Endodermal cell (in vitro differentiated cells): Measurements from ENCODE around the gene DLGAP1. TPM values are rescaled to one million over a fixed set of nuclear protein-coding genes. Genes with fewer than 3 reads are reported as not detected.
"Not testable (repeated sequence)": the region's sequence is repeated elsewhere in the genome, so short reads cannot be mapped to it uniquely, and the experiment has no call there.

Source experiments
- DNase-seq: peaks from one replicate; pipeline ENCODE4 v3.0.0-alpha.2; 2017
- H3K27ac ChIP-seq: 2 replicates; pipeline ENCODE4 v1.5.1; 2013; ENCODE audit warnings: mild to moderate bottlenecking, low read depth, low read length, moderate library complexity
- H3K27me3 ChIP-seq: 2 replicates; pipeline ENCODE4 v1.6.1; 2013; ENCODE audit warnings: mild to moderate bottlenecking, low read length, moderate library complexity; ENCODE audit not compliant: insufficient read depth, control insufficient read depth, poor library complexity, severe bottlenecking
- H3K36me3 ChIP-seq: 2 replicates; pipeline ENCODE4 v1.7.0; 2013; ENCODE audit warnings: mild to moderate bottlenecking, low read length, moderate library complexity; ENCODE audit not compliant: control insufficient read depth, insufficient read depth
- H3K4me1 ChIP-seq: one replicate; pipeline ENCODE4 v1.7.0; 2013; ENCODE audit warnings: low read length; ENCODE audit not compliant: control insufficient read depth, insufficient read depth
- H3K4me3 ChIP-seq: 2 replicates; pipeline ENCODE4 v1.5.1; 2013; ENCODE audit warnings: mild to moderate bottlenecking, low read length, moderate library complexity
- H3K9ac ChIP-seq: 2 replicates; pipeline ENCODE4 v1.6.1; 2013; ENCODE audit warnings: mild to moderate bottlenecking, low read length, moderate library complexity; ENCODE audit not compliant: poor library complexity, severe bottlenecking; ENCODE audit errors: extremely low read depth
- H3K9me3 ChIP-seq: 2 replicates; pipeline ENCODE4 v1.6.1; 2013; ENCODE audit warnings: mild to moderate bottlenecking, low read length, moderate library complexity; ENCODE audit not compliant: control insufficient read depth
- H3K27ac Mint-ChIP-seq: 2 replicates; pipeline ENCODE4 v1.8.0; 2020; ENCODE audit warnings: mixed read lengths
- H3K27me3 Mint-ChIP-seq: 2 replicates; pipeline ENCODE4 v1.8.0; 2021; ENCODE audit warnings: mild to moderate bottlenecking, mixed read lengths; ENCODE audit not compliant: insufficient read depth
- H3K36me3 Mint-ChIP-seq: 2 replicates; pipeline ENCODE4 v1.8.0; 2020; ENCODE audit warnings: low read depth, mixed read lengths
- H3K4me1 Mint-ChIP-seq: 2 replicates; pipeline ENCODE4 v1.8.0; 2020; ENCODE audit warnings: mixed read lengths
- H3K4me3 Mint-ChIP-seq: 2 replicates; pipeline ENCODE4 v1.8.0; 2020; ENCODE audit warnings: mild to moderate bottlenecking, moderate library complexity, mixed read lengths
- H3K9me3 Mint-ChIP-seq: 2 replicates; pipeline ENCODE4 v1.8.0; 2020; ENCODE audit warnings: mild to moderate bottlenecking, mixed read lengths
- WGBS, 2 experiments: methylation state at CpG; one replicate each; pipeline versions ENCODE4 v1.1.5 to v1.1.7; 2013; ENCODE audit warnings: missing lambda C conversion rate in 2 of 2, mixed read lengths in 1 of 2; ENCODE audit not compliant: insufficient coverage in 1 of 2, insufficient read length in 1 of 2; 5-methylcytosine and 5-hydroxymethylcytosine counted together
- total RNA-seq, 2 donors: library from RNA; stranded (reverse); fragmentation: NEBNext Ultra II Directional in 1 of 2; extraction: Animal tissue kit (Norgen Biotek cat#: 25700) in 1 of 2; gene quantifications; 2 replicates in 1 of 2; 3 replicates in 1 of 2; pipeline ENCODE4 v1.2.1, GENCODE V29; 2021
- TF ChIP-seq, protein P1 (sequence below): fragments of 200-600 bp; sonication (generic); conservative IDR thresholded peaks from 2 replicates; pipeline ENCODE4 v1.5.0; 2021; ENCODE audit warnings: antibody characterized with exemption, mild to moderate bottlenecking

Gene DLGAP1
- total RNA-seq, 2 donors from 2014 or later, result 11.5 to 21.5 TPM

DNA sequence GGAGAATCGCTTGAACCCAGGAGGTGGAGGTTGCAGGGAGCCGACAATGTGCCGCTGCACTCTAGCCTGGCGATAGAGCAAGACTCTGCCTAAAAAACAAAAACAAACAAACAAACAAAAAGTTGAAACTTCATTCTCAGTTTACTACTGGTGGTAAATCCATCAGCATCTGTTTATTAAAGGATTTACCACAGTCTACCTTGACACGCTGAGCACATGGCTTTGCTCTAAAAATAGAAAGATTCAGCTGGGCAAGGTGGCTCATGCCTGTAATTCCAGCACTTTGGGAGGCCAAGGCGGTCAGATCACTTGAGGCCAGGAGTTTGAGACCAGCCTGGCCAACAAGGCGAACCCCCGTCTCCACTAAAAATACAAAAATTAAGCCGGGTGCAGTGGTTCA is 803.8 kb downstream of the DLGAP1 start:
- WGBS, 2 experiments, result 68 to 86% methylated on average over 4 to 9 of the region's 9 CpGs

DNA sequence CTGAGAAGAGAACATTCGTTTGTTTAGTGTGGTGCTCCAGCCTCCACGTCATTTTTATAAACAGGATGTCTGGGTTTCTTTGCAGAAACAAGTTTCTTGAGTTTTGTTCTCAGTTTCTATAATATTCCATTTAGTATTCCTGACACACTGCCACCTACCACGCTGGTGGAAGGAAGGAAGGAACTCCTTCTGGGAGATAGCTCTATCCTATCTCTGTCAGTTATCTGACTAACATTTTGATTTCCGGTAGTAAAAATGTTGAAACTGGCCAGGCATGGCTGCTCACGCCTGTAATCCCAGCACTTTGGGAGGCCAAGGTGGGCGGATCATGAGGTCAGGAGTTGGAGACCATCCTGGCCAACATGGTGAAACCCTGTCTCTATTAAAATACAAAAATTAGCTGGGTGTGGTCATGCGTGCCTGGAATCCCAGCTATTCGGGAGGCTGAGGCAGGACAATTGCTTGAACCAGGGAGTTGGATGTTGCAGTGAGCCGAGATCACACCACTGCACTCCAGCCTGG is 804.5 kb downstream of the DLGAP1 start:
- not testable (repeated sequence) for H3K27me3 ChIP-seq, H3K36me3 Mint-ChIP-seq, H3K27ac Mint-ChIP-seq, H3K4me3 ChIP-seq, H3K9ac ChIP-seq, H3K4me3 Mint-ChIP-seq, H3K9me3 ChIP-seq, H3K36me3 ChIP-seq, H3K27me3 Mint-ChIP-seq, H3K9me3 Mint-ChIP-seq, H3K27ac ChIP-seq
- WGBS, 2 experiments, result 94 to 95% methylated on average over 8 to 9 of the region's 9 CpGs
- H3K4me1 ChIP-seq, result peaks cover 11% of the 10 kb centered on the region
- peak; percentile 14 for DNase-seq
- peaks cover 39% of the 10 kb centered on the region for H3K4me1 Mint-ChIP-seq

More for the DNA sequence above, 803.8 kb downstream of the DLGAP1 start:
- peak; percentile 8 for DNase-seq
- no peaks in the 10 kb centered on the region for H3K36me3 Mint-ChIP-seq
- no peaks in the 10 kb centered on the region for H3K9me3 ChIP-seq
- no peaks in the 10 kb centered on the region for H3K27me3 ChIP-seq
- no peak overlapping the region for H3K4me3 Mint-ChIP-seq
- H3K9ac ChIP-seq, result no peak overlapping the region
- TF ChIP-seq, protein P1, sequence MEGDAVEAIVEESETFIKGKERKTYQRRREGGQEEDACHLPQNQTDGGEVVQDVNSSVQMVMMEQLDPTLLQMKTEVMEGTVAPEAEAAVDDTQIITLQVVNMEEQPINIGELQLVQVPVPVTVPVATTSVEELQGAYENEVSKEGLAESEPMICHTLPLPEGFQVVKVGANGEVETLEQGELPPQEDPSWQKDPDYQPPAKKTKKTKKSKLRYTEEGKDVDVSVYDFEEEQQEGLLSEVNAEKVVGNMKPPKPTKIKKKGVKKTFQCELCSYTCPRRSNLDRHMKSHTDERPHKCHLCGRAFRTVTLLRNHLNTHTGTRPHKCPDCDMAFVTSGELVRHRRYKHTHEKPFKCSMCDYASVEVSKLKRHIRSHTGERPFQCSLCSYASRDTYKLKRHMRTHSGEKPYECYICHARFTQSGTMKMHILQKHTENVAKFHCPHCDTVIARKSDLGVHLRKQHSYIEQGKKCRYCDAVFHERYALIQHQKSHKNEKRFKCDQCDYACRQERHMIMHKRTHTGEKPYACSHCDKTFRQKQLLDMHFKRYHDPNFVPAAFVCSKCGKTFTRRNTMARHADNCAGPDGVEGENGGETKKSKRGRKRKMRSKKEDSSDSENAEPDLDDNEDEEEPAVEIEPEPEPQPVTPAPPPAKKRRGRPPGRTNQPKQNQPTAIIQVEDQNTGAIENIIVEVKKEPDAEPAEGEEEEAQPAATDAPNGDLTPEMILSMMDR, result no peak
- H3K4me1 Mint-ChIP-seq, result peaks cover 41% of the 10 kb centered on the region
- H3K27ac Mint-ChIP-seq, result no peak overlapping the region
- H3K9me3 Mint-ChIP-seq, result no peaks in the 10 kb centered on the region
- peaks cover 11% of the 10 kb centered on the region for H3K4me1 ChIP-seq
- H3K27me3 Mint-ChIP-seq, result peaks cover 9% of the 10 kb centered on the region
- no peaks in the 10 kb centered on the region for H3K36me3 ChIP-seq
- H3K27ac ChIP-seq, result no peak overlapping the region
- H3K4me3 ChIP-seq, result no peak overlapping the region

DNA sequence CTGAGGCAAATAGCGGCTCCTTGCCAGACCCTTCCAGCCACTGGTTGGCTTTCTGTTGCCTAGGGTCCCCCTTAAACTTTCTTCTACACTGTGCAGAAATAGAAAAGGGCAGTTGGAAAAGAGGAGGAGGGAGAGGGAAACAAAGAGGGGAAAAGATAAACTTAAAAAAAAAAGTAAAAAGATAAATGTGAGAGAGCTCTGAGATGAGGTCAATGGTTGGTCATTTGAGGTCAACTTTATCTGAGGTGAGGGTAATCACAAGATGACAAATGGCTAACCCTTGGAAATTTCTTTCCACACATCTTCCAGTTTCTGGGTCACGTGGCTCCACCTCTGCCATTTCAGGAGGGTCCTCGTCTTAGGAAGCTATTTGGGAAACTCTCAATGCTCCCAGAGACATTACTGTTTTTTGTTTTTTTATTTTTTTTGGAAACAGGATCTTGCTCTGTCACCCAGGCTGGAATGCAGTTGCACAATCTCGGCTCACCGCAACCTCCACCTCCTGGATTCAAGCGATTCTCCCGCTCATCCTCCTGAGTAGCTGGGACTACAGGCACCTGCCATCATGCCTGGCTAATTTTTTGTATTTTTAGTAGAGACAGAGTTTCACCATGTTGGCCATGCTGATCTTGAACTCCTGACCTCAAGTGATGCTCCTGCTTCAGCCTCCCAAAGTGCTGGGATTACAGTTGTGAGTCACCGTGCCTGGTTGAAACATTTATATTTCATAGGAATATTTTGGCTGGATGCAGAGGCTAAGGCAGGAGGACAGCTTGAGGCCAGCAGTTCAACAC is 805.3 kb downstream of the DLGAP1 start:
- no peaks in the 10 kb centered on the region for H3K9me3 Mint-ChIP-seq
- H3K4me1 ChIP-seq, result peaks cover 11% of the 10 kb centered on the region
- no peaks in the 10 kb centered on the region for H3K36me3 Mint-ChIP-seq
- H3K36me3 ChIP-seq, result no peaks in the 10 kb centered on the region
- H3K27me3 ChIP-seq, result no peaks in the 10 kb centered on the region
- no peaks in the 10 kb centered on the region for H3K9me3 ChIP-seq
- DNase-seq, result peak; percentile 35
- peaks cover 34% of the 10 kb centered on the region for H3K4me1 Mint-ChIP-seq
- H3K27me3 Mint-ChIP-seq, result peaks cover 9% of the 10 kb centered on the region
- H3K27ac ChIP-seq, result no peak overlapping the region
- WGBS, 2 experiments, result 81 to 91% methylated on average over 4 to 8 of the region's 8 CpGs
- TF ChIP-seq, protein P1, result no peak
- H3K9ac ChIP-seq, result no peak overlapping the region
- no peak overlapping the region for H3K4me3 Mint-ChIP-seq
- no peak overlapping the region for H3K27ac Mint-ChIP-seq
- no peak overlapping the region for H3K4me3 ChIP-seq
